Sigmoid colon (tissue), 7 donors: ENCODE measurements around the gene SAP30. TPM values are rescaled to one million over a fixed set of nuclear protein-coding genes. Genes with fewer than 3 reads are reported as not detected.

ENCODE experiments used
- DNase-seq: peaks from one replicate; pipeline ENCODE4 v3.0.0-alpha.2; 2019
- H3K27ac ChIP-seq, 4 donors: fragments of 200-600 bp; sonication (generic); one replicate each; pipeline ENCODE4 v1.5.1; 2016 to 2019; ENCODE audit warnings: mild to moderate bottlenecking in 1 of 4
- H3K27me3 ChIP-seq, 3 donors: fragments of 200-600 bp; sonication (generic); one replicate each; pipeline ENCODE4 v1.5.1; 2019; ENCODE audit warnings: mild to moderate bottlenecking in 1 of 3
- H3K36me3 ChIP-seq, 4 donors: fragments of 200-600 bp; sonication (generic); one replicate each; pipeline ENCODE4 v1.5.1; 2016 to 2019
- H3K4me1 ChIP-seq, 4 donors: fragments of 200-600 bp; sonication (generic); one replicate each; pipeline ENCODE4 v1.5.1; 2017 to 2019
- H3K4me3 ChIP-seq, 4 donors: fragments of 200-600 bp; sonication (generic); one replicate each; pipeline ENCODE4 v1.5.1; 2017 to 2019; ENCODE audit warnings: mild to moderate bottlenecking in 2 of 4, moderate library complexity in 1 of 4
- H3K9me3 ChIP-seq, 4 donors: fragments of 200-600 bp in 3 of 4; sonication (generic) in 3 of 4; one replicate each; pipeline versions ENCODE4 v1.5.1 to v1.6.1; 2013 to 2019
- EP300 ChIP-seq, 4 donors: sonication (generic); formaldehyde crosslinking; IDR thresholded peaks; one replicate each; pipeline ENCODE4 v1.6.1; 2017; ENCODE audit warnings: antibody characterized with exemption in 4 of 4
- POLR2A ChIP-seq, 2 donors: fragments of 450-650 bp; IDR thresholded peaks; one replicate each; pipeline ENCODE4 v1.6.1; 2016; ENCODE audit warnings: antibody characterized with exemption in 2 of 2, mild to moderate bottlenecking in 2 of 2, moderate library complexity in 2 of 2
- POLR2AphosphoS5 ChIP-seq, 4 donors: sonication (generic); formaldehyde crosslinking; IDR thresholded peaks; one replicate each; pipeline ENCODE4 v1.6.1; 2017; ENCODE audit warnings: antibody characterized with exemption in 4 of 4
- WGBS, 2 donors: extraction: QIAGEN DNeasy Blood & Tissue Kit; methylation state at CpG; one replicate each; pipeline ENCODE4 v1.1.7; 2013; 5-methylcytosine and 5-hydroxymethylcytosine counted together
- intact Hi-C: fragments of 100-400 bp; cut with DNase I; formaldehyde crosslinking; loops from one replicate; pipeline ENCODE4 v1.15.1; 2023
- polyA plus RNA-seq, 3 donors: library from polyadenylated mRNA; stranded (reverse); fragments of 200-250 nt; gene quantifications; one replicate each; pipeline ENCODE4 v1.2.3, GENCODE V29; 2013
- total RNA-seq, 4 donors: library from RNA; depleted of rRNA; stranded (reverse); fragments of >200 nt; gene quantifications; one replicate each; pipeline ENCODE4 v1.1.0, GENCODE V29; 2016
- TF ChIP-seq, protein P1 (sequence below), 4 experiments: fragments of 450-650 bp in 3 of 4; fragments of 200-600 bp in 1 of 4; IDR thresholded peaks; one replicate each; pipeline ENCODE4 v1.5.1; 2016 to 2019; ENCODE audit warnings: antibody characterized with exemption in 4 of 4, mild to moderate bottlenecking in 3 of 4, moderate library complexity in 2 of 4
- donor health status: healthy with polysubstance abuse.
- donor health status: Bipolar disorder and iron deficiency.
- donor health status: healthy.

Gene SAP30
- total and polyA plus RNA-seq, 7 donors, result 7.2 to 61.4 (median 39.6) TPM

DNA sequence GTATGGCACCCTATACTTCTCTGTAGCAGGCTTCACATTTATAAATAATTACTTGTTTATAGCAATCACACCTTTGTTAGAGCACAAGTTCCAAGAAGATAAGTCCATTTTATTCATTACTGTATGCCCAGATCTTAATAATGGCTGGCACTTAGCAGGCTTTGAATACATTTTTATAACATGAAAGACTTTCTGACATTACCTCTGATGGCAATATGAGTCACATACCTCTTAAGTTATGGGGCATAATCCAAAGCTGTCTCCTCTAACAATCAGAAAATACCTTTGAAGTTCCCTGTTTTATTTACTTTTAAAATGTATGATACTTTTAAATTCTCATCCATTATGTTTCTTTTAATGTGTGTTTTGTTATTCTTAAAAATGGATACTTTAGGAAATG is 16.0 kb downstream of the SAP30 start:
- intact Hi-C loops, result no loop called here
- DNase-seq, result no peak
- Histone ChIP-seq H3K27me3 (no peaks in the 10 kb centered on the region), H3K4me1 (peaks cover 0 to 6% (median 2%) of the 10 kb centered on the region in 4 donors), H3K27ac (no peak overlapping the region), H3K4me3 (no peak overlapping the region), H3K9me3 (no peaks in the 10 kb centered on the region), H3K36me3 (peaks cover 0 to 19% (median 0%) of the 10 kb centered on the region in 4 donors)
- TF ChIP-seq POLR2AphosphoS5 (IDR thresholded peaks at IDR 0.05), result no peak
- no peak for TF ChIP-seq EP300 (IDR thresholded peaks at IDR 0.05)
- no peak for TF ChIP-seq POLR2A (IDR thresholded peaks at IDR 0.05)
- TF ChIP-seq, protein P1, sequence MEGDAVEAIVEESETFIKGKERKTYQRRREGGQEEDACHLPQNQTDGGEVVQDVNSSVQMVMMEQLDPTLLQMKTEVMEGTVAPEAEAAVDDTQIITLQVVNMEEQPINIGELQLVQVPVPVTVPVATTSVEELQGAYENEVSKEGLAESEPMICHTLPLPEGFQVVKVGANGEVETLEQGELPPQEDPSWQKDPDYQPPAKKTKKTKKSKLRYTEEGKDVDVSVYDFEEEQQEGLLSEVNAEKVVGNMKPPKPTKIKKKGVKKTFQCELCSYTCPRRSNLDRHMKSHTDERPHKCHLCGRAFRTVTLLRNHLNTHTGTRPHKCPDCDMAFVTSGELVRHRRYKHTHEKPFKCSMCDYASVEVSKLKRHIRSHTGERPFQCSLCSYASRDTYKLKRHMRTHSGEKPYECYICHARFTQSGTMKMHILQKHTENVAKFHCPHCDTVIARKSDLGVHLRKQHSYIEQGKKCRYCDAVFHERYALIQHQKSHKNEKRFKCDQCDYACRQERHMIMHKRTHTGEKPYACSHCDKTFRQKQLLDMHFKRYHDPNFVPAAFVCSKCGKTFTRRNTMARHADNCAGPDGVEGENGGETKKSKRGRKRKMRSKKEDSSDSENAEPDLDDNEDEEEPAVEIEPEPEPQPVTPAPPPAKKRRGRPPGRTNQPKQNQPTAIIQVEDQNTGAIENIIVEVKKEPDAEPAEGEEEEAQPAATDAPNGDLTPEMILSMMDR (IDR thresholded peaks at IDR 0.05), result no peak

DNA sequence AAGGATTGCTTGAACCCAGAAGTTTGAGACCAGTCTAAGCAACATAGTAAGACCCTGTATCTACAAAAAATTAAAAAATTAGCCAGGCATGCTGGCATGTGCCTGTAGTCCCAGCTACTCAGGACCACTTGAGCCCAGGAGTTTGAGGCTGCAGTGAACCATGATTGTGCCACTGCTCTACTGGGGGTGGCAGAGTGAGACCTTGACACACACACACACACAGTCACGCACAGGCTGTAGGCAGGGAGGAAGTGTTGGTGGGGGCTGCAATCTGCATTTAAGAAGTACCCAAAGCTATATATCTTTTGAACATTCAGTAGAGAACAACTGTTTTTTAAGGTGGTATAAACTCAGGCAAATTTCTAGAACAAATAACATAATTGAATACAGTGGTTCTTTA is 20.9 kb downstream of the SAP30 start:
- Histone ChIP-seq H3K9me3 (no peaks in the 10 kb centered on the region), H3K27ac (no peak overlapping the region), H3K4me3 (no peak overlapping the region), H3K27me3 (no peaks in the 10 kb centered on the region), H3K36me3 (peaks cover 0 to 43% (median 0%) of the 10 kb centered on the region in 4 donors), H3K4me1 (peaks cover 0 to 1% (median 0%) of the 10 kb centered on the region in 4 donors)
- intact Hi-C loops, result no loop called here
- DNase-seq, result no peak
- TF ChIP-seq, protein P1 (IDR thresholded peaks at IDR 0.05), result no peak
- TF ChIP-seq POLR2A (IDR thresholded peaks at IDR 0.05), result no peak
- 96 to 98% methylated on average over 1 of the region's 1 CpG for WGBS, 2 donors

DNA sequence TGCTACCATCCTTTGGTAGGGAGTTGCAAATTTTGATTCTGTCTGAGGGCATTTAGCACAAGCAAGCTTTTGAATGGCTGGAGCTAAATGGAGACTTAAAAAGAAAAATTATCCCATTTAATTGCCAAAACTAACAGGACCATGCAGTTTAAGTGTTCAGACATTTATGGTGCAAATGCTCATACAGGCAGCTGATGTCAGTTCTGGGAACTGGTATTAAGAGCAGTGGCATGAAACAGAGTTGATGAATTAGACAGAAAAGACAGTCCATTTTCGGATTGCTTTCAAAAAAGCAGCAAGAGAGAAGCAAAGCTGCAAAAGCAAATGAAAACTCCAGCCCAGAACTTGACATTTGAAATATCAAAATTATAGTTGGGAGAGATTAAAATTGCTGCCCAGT is 26.9 kb downstream of the SAP30 start:
- Histone ChIP-seq H3K36me3 (peaks cover 0 to 19% (median 0%) of the 10 kb centered on the region in 4 donors), H3K9me3 (no peaks in the 10 kb centered on the region), H3K4me1 (peaks cover 0 to 33% (median 18%) of the 10 kb centered on the region in 4 donors), H3K27ac (peak overlapping the region; percentile 11 to 76 (median 68)), H3K4me3 (peak overlapping the region in 2 of 4 donors; percentile 31 to 32), H3K27me3 (no peaks in the 10 kb centered on the region)
- intact Hi-C loops, result no loop called here
- 80 to 88% methylated on average over 1 of the region's 1 CpG for WGBS, 2 donors
- no peak for DNase-seq
- TF ChIP-seq POLR2AphosphoS5 (IDR thresholded peaks at IDR 0.05) (no peak), POLR2A (IDR thresholded peaks at IDR 0.05) (no peak), EP300 (IDR thresholded peaks at IDR 0.05) (no peak)
- TF ChIP-seq, protein P1 (IDR thresholded peaks at IDR 0.05), result no peak

DNA sequence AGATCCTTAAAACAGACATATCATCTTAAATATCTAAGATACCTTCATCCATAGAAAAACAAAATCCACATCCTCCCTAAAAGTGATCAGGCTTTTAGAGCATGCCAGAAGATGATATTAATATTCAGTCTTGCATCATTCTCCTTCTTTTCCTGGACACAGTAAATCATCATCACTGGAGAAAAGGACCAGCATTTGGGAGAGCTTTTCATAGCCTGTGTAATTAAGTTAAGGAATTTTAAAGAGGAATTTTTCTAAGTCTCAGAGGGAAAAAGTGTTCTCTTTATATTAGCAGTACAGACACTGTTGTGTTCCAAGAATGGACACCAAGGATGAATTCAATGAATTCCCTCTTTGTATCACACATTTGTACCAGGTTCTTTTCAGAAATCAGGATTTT is 27.5 kb downstream of the SAP30 start:
- TF ChIP-seq POLR2A (IDR thresholded peaks at IDR 0.05) (no peak), EP300 (IDR thresholded peaks at IDR 0.05) (no peak), POLR2AphosphoS5 (IDR thresholded peaks at IDR 0.05) (no peak)
- TF ChIP-seq, protein P1 (IDR thresholded peaks at IDR 0.05), result no peak
- no peak for DNase-seq
- H3K4me1 ChIP-seq, result peaks cover 0 to 33% (median 18%) of the 10 kb centered on the region in 4 donors
- H3K4me3 ChIP-seq, result peak overlapping the region in 2 of 4 donors; percentile 31 to 32
- peak overlapping the region in 3 of 4 donors; percentile 65 to 76 (median 72) for H3K27ac ChIP-seq
- intact Hi-C loops, result no loop called here
- no peaks in the 10 kb centered on the region for H3K27me3 ChIP-seq
- H3K9me3 ChIP-seq, result no peaks in the 10 kb centered on the region
- peaks cover 0 to 13% (median 0%) of the 10 kb centered on the region in 4 donors for H3K36me3 ChIP-seq

DNA sequence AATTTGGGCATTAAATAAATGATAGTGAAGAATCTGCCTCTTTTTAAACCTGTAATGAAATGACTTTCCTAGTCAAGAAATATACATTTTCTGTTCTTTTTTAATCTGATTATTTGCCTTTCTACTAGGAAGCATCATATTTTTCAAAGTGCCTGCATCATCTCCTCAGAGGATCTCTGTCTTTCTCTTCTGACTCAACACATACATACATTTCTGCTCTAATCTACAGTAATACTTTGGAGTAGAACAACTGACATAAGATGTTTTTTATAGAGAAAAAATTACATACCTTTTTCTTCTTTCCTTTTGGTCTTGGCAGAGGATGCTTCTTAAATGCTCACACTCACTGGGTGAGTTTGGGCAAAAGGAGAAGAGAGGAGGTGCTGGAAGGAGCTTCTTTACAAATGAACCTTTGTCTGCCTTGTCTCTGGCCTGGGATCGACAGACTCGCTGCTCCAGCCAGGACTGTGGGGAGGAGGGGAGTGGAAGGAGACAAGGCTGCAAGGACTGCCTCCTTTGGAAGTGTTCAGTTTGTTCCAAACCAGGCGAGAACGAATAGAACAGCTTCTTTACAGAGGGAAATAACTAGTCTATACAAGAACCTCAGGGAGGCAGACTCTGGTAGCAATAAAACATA is 28.1 kb downstream of the SAP30 start, which contains the start of gene SCRG1:
TSS of gene SCRG1 (minus strand) at position 338 of the 637 bp plus-strand sequence. CDS start 7,702 bp downstream, outside the sequence.
- peaks cover 0 to 6% (median 0%) of the 10 kb centered on the region in 4 donors for H3K36me3 ChIP-seq
- peak within 1 kb of the TSS in 3 of 4 donors; percentile 10 to 32 (median 31) for H3K4me3 ChIP-seq
- 70 to 81% methylated on average over 4 of the region's 4 CpGs for WGBS, 2 donors
- no peak for TF ChIP-seq POLR2A (IDR thresholded peaks at IDR 0.05)
- TF ChIP-seq POLR2AphosphoS5 (IDR thresholded peaks at IDR 0.05), result peak in 3 of 4 donors; percentile 45 to 60 (median 49)
- intact Hi-C loops, result no loop called here
- H3K4me1 ChIP-seq, result peaks cover 0 to 33% (median 18%) of the 10 kb centered on the region in 4 donors
- H3K27ac ChIP-seq, result peak within 1 kb of the TSS; percentile 28 to 76 (median 68)
- no peaks in the 10 kb centered on the region for H3K27me3 ChIP-seq
- H3K9me3 ChIP-seq, result no peaks in the 10 kb centered on the region
- peak; percentile 80 for DNase-seq
